A673 (cell line): ENCODE data around the gene UBE2E1.

ENCODE experiments used
- CTCF ChIP-seq: fragments of 300-800, 200-600 bp; sonication (generic); conservative IDR thresholded peaks from 2 replicates; pipeline ENCODE4 v1.5.1; 2017; ENCODE audit warnings: low read depth, mild to moderate bottlenecking, antibody characterized with exemption, low read length, moderate library complexity, mixed read lengths
- EZH2 ChIP-seq: fragments of 200-600 bp; sonication (generic); IDR thresholded peaks from 2 replicates; pipeline ENCODE4 v1.6.1; 2017; ENCODE audit warnings: borderline replicate concordance, low read depth, mild to moderate bottlenecking, mixed read lengths, antibody characterized with exemption, low read length; ENCODE audit not compliant: poor library complexity, severe bottlenecking

- TF ChIP-seq CTCF (no peak), EZH2 (no peak)
These were observed 15.1 kb downstream of the UBE2E1 start for GRCh38 chr3:23820888-23821287.
